ENCODE data around the gene POU2F1. TPM values are rescaled to one million over a fixed set of nuclear protein-coding genes. Genes with fewer than 3 reads are reported as not detected.

Gene POU2F1
- total and polyA plus RNA-seq, 2 experiments from 2014 or later = 38.8 to 66.1 TPM

GRCh38 chr1:167442854-167443565 is 222.3 kb downstream of the POU2F1 start (continued):
- TF ChIP-seq ZNF462 (CRISPR knock-in tag; IDR thresholded peaks at IDR 0.05) (no peak), POLR2AphosphoS5 (IDR thresholded peaks at IDR 0.05; ENCODE audit: low read depth) (no peak), NANOG (IDR thresholded peaks at IDR 0.05; ENCODE audit: borderline replicate concordance) (no peak), STAT1 (IDR thresholded peaks at IDR 0.05; ENCODE audit: unreplicated experiment) (no peak)
- TF ChIP-seq, protein P1, sequence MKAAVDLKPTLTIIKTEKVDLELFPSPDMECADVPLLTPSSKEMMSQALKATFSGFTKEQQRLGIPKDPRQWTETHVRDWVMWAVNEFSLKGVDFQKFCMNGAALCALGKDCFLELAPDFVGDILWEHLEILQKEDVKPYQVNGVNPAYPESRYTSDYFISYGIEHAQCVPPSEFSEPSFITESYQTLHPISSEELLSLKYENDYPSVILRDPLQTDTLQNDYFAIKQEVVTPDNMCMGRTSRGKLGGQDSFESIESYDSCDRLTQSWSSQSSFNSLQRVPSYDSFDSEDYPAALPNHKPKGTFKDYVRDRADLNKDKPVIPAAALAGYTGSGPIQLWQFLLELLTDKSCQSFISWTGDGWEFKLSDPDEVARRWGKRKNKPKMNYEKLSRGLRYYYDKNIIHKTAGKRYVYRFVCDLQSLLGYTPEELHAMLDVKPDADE (IDR thresholded peaks at IDR 0.05) = no peak

- Mint-ChIP-seq H3K27me3 (ENCODE audit: insufficient read depth, low read depth, poor library complexity) (peaks cover 28% of the 10 kb centered on the region), H3K4me1 (peaks cover 6% of the 10 kb centered on the region), H3K36me3 (ENCODE audit: low read depth) (no peaks in the 10 kb centered on the region), H3K27ac (no peak overlapping the region), H3K4me3 (no peak overlapping the region), H3K9me3 (no peaks in the 10 kb centered on the region)
- no peaks in the 10 kb centered on the region for H3K36me3 ChIP-seq (ENCODE audit: insufficient read depth)
- H3K27ac ChIP-seq (ENCODE audit: low read depth) = no peak overlapping the region
- 0 out of 2 replicates have a peak, but pooled peaks cover 8% of the 10 kb centered on the region for H3K4me1 ChIP-seq (ENCODE audit: insufficient read depth)
- ATAC-seq (no peak), DNase-seq (ENCODE audit: low spot score) (no peak)
- peaks cover 24% of the 10 kb centered on the region for H3K27me3 ChIP-seq (ENCODE audit: insufficient read depth)
- no peaks in the 10 kb centered on the region for H4K20me1 ChIP-seq (replicated peaks; ENCODE audit: insufficient read depth)
- no peaks in the 10 kb centered on the region for H3K79me2 ChIP-seq (replicated peaks; ENCODE audit: insufficient read depth)
- no peaks in the 10 kb centered on the region for H3K9me2 ChIP-seq (ENCODE audit: insufficient read depth)
- H2AFZ ChIP-seq = no peak overlapping the region
- no peak for TF ChIP-seq NANOG (IDR thresholded peaks at IDR 0.05; ENCODE audit: borderline replicate concordance)
- no peak for TF ChIP-seq EZH2 (IDR thresholded peaks at IDR 0.05; ENCODE audit: low read depth, unreplicated experiment)
- TF ChIP-seq EZH2phosphoT487 (IDR thresholded peaks at IDR 0.05; ENCODE audit: unreplicated experiment) = no peak
- TF ChIP-seq, protein P2, sequence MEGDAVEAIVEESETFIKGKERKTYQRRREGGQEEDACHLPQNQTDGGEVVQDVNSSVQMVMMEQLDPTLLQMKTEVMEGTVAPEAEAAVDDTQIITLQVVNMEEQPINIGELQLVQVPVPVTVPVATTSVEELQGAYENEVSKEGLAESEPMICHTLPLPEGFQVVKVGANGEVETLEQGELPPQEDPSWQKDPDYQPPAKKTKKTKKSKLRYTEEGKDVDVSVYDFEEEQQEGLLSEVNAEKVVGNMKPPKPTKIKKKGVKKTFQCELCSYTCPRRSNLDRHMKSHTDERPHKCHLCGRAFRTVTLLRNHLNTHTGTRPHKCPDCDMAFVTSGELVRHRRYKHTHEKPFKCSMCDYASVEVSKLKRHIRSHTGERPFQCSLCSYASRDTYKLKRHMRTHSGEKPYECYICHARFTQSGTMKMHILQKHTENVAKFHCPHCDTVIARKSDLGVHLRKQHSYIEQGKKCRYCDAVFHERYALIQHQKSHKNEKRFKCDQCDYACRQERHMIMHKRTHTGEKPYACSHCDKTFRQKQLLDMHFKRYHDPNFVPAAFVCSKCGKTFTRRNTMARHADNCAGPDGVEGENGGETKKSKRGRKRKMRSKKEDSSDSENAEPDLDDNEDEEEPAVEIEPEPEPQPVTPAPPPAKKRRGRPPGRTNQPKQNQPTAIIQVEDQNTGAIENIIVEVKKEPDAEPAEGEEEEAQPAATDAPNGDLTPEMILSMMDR (conservative IDR thresholded peaks at IDR 0.05; ENCODE audit: low read depth in 2 of 2) = no peak
- H3K4me3 ChIP-seq = no peak overlapping the region
- H3K4me2 ChIP-seq = no peak overlapping the region
- H3F3A ChIP-seq (replicated peaks; ENCODE audit: low read depth) = 0 out of 2 replicates have a peak, but pooled peaks cover 2% of the 10 kb centered on the region
Measured at GRCh38 chr1:167443757-167444156, 223.1 kb downstream of the POU2F1 start.
